WI38 (cell line): ENCODE results near the gene FGD4.
"Not testable (repeated sequence)": the region's sequence is repeated elsewhere in the genome, so short reads cannot be mapped to it uniquely, and the experiment has no call there.

ENCODE experiments used
- H3K4me3 ChIP-seq: 2 replicates; pipeline ENCODE4 v1.5.1; 2011; ENCODE audit warnings: low read depth, mild to moderate bottlenecking, control low read depth, low read length
- CTCF ChIP-seq: IDR thresholded peaks from 2 replicates; pipeline ENCODE4 v1.5.1; 2012; ENCODE audit warnings: low read depth, mild to moderate bottlenecking, control low read depth, low read length

FGD4 gene

GRCh38 chr12:32509328-32510091, 110.2 kb downstream of the FGD4 start:
- no peak for TF ChIP-seq CTCF
- H3K4me3 ChIP-seq, result no peak overlapping the region

- H3K4me3 ChIP-seq, result not testable (repeated sequence)
Measured at GRCh38 chr12:32511976-32512375, 112.6 kb downstream of the FGD4 start.

GRCh38 chr12:32512379-32512778, 113.0 kb downstream of the FGD4 start:
- no peak for TF ChIP-seq CTCF
- H3K4me3 ChIP-seq, result no peak overlapping the region

GRCh38 chr12:32512910-32513309, 113.6 kb downstream of the FGD4 start:
- no peak overlapping the region for H3K4me3 ChIP-seq
- no peak for TF ChIP-seq CTCF

- H3K4me3 ChIP-seq, result no peak overlapping the region
- TF ChIP-seq CTCF, result no peak
Measured at GRCh38 chr12:32515137-32515873, 115.9 kb downstream of the FGD4 start.

GRCh38 chr12:32516230-32516629, 116.9 kb downstream of the FGD4 start:
- no peak for TF ChIP-seq CTCF

GRCh38 chr12:32517966-32518365, 118.6 kb downstream of the FGD4 start:
- no peak overlapping the region for H3K4me3 ChIP-seq
- no peak for TF ChIP-seq CTCF

More at GRCh38 chr12:32516230-32516629, 116.9 kb downstream of the FGD4 start:
- H3K4me3 ChIP-seq, result no peak overlapping the region
